SK-N-SH (cell line): ENCODE measurements around the gene CACNG4. TPM values are rescaled to one million over a fixed set of nuclear protein-coding genes. Genes with fewer than 3 reads are reported as not detected.

Experiments
- CTCF ChIA-PET: fragments of 300-600, 350-600 bp; formaldehyde crosslinking; extraction: SDS; loops from one replicate; lab custom pipeline; 2021; lab: Yijun Ruan, JAX
- POLR2A ChIA-PET: fragments of 350-600 bp; sonication (Branson Sonifier 250); formaldehyde crosslinking; extraction: SDS; loops from one replicate; lab custom pipeline; 2020; ENCODE audit warnings: antibody characterized with exemption, inconsistent platforms; lab: Yijun Ruan, JAX
- DNase-seq: peaks from one replicate; pipeline ENCODE4 v3.0.0; 2012
- H2AFZ ChIP-seq: fragments of 200-600 bp; sonication (generic); 2 replicates; pipeline ENCODE4 v1.8.1; 2016; ENCODE audit warnings: antibody characterized with exemption, mild to moderate bottlenecking, low read depth
- H3F3A ChIP-seq: fragments of 200-600 bp; sonication (generic); replicated peaks from 2 replicates; pipeline ENCODE3; 2016; ENCODE audit warnings: antibody characterized with exemption, mild to moderate bottlenecking; ENCODE audit not compliant: insufficient read depth
- H3K27ac ChIP-seq, 2 experiments: fragments of 200-500 bp in 1 of 2; fragments of 200-600 bp in 1 of 2; sonication (Bioruptor generic) in 1 of 2; sonication (generic), shearing (Covaris generic) in 1 of 2; 2 replicates each; pipeline versions ENCODE4 v1.5.1 to v1.6.1; 2014 to 2016; ENCODE audit warnings: low read depth in 2 of 2, inconsistent platforms in 1 of 2, low read length in 1 of 2, mild to moderate bottlenecking in 1 of 2, mixed read lengths in 1 of 2
- H3K27me3 ChIP-seq: fragments of 200-600 bp; sonication (generic), shearing (Covaris generic); 2 replicates; pipeline ENCODE4 v1.6.1; 2016; ENCODE audit warnings: mixed run types; ENCODE audit not compliant: insufficient read depth
- H3K36me3 ChIP-seq, 2 experiments: fragments of 200-500 bp in 1 of 2; fragments of 200-600 bp in 1 of 2; sonication (Bioruptor generic) in 1 of 2; sonication (generic) in 1 of 2; replicated peaks in 1 of 2; 2 replicates each; pipeline versions ENCODE3 to v1.5.1; 2014 to 2016; ENCODE audit warnings: low read length in 1 of 2, mild to moderate bottlenecking in 1 of 2; ENCODE audit not compliant: insufficient read depth in 2 of 2, control insufficient read depth in 1 of 2
- H3K4me1 ChIP-seq, 2 experiments: fragments of 200-500 bp in 1 of 2; fragments of 200-600 bp in 1 of 2; sonication (Bioruptor generic) in 1 of 2; sonication (generic), shearing (Covaris generic) in 1 of 2; 2 replicates each; pipeline versions ENCODE4 v1.5.1 to v1.6.1; 2014 to 2016; ENCODE audit warnings: low read depth in 1 of 2, low read length in 1 of 2, mixed run types in 1 of 2; ENCODE audit not compliant: insufficient read depth in 2 of 2, control insufficient read depth in 1 of 2
- H3K4me2 ChIP-seq: fragments of 200-600 bp; sonication (generic), shearing (Covaris generic); 2 replicates; pipeline ENCODE4 v1.6.1; 2017; ENCODE audit warnings: mixed run types
- H3K4me3 ChIP-seq, 2 experiments: fragments of 200-500 bp in 1 of 2; fragments of 200-600 bp in 1 of 2; sonication (Bioruptor generic) in 1 of 2; sonication (generic), shearing (Covaris generic) in 1 of 2; 2 replicates each; pipeline versions ENCODE4 v1.5.1 to v1.8.1; 2014 to 2016; ENCODE audit warnings: low read depth in 2 of 2, inconsistent platforms in 1 of 2, low read length in 1 of 2, mild to moderate bottlenecking in 1 of 2, mixed read lengths in 1 of 2, moderate library complexity in 1 of 2
- H3K79me2 ChIP-seq: fragments of 200-600 bp; sonication (generic); 2 replicates; pipeline ENCODE4 v1.8.1; 2017; ENCODE audit warnings: mild to moderate bottlenecking; ENCODE audit not compliant: insufficient read depth
- H3K9ac ChIP-seq: fragments of 200-600 bp; sonication (generic); 2 replicates; pipeline ENCODE4 v1.6.1; 2017; ENCODE audit warnings: mixed run types
- H3K9me2 ChIP-seq: fragments of 200-600 bp; sonication (generic); 2 replicates; pipeline ENCODE4 v1.6.1; 2017; ENCODE audit warnings: mixed run types
- H3K9me3 ChIP-seq: fragments of 200-600 bp; sonication (generic); 2 replicates; pipeline ENCODE4 v1.6.1; 2017; ENCODE audit warnings: mixed run types, mild to moderate bottlenecking, moderate library complexity
- H4K20me1 ChIP-seq: fragments of 200-600 bp; sonication (generic); 2 replicates; pipeline ENCODE4 v1.6.1; 2017; ENCODE audit warnings: mild to moderate bottlenecking, mixed run types; ENCODE audit not compliant: insufficient read depth
- CHD2 ChIP-seq: fragments of 150-350 bp; IDR thresholded peaks from 2 replicates; pipeline ENCODE4 v1.6.1; 2018; ENCODE audit warnings: low read length; ENCODE audit not compliant: partially characterized antibody
- ELF1 ChIP-seq: IDR thresholded peaks from 2 replicates; pipeline ENCODE4 v1.4.0; 2012
- EP300 ChIP-seq, 2 experiments: IDR thresholded peaks; 2 replicates each; pipeline versions ENCODE4 v1.4.0 to v1.6.1; 2012; ENCODE audit warnings: borderline replicate concordance in 1 of 2, low read depth in 1 of 2, low read length in 1 of 2
- GABPA ChIP-seq: IDR thresholded peaks from 2 replicates; pipeline ENCODE4 v1.4.0; 2012; ENCODE audit warnings: low read depth, mild to moderate bottlenecking
- GATA2 ChIP-seq: sonication (generic); formaldehyde crosslinking; IDR thresholded peaks from 2 replicates; pipeline ENCODE4 v1.5.0; 2020; ENCODE audit warnings: mild to moderate bottlenecking, missing genetic modification reagents
- MXI1 ChIP-seq: IDR thresholded peaks from 2 replicates; pipeline ENCODE4 v1.6.1; 2012; ENCODE audit warnings: mild to moderate bottlenecking, low read depth, low read length, improper control_type of control experiment
- NFIC ChIP-seq: IDR thresholded peaks from 2 replicates; pipeline ENCODE4 v1.4.0; 2012; ENCODE audit warnings: borderline replicate concordance
- NRF1 ChIP-seq: IDR thresholded peaks from 2 replicates; pipeline ENCODE4 v1.6.1; 2012; ENCODE audit warnings: low read depth, mild to moderate bottlenecking, low read length
- RAD21 ChIP-seq: IDR thresholded peaks from 2 replicates; pipeline ENCODE4 v1.6.1; 2012; ENCODE audit warnings: mild to moderate bottlenecking, low read length
- SMC3 ChIP-seq: IDR thresholded peaks from 2 replicates; pipeline ENCODE4 v1.6.1; 2012; ENCODE audit warnings: low read depth, low read length, improper control_type of control experiment
- TAF1 ChIP-seq: IDR thresholded peaks from 2 replicates; pipeline ENCODE4 v1.6.1; 2012; ENCODE audit warnings: low read depth, mild to moderate bottlenecking, low read length, moderate library complexity, borderline replicate concordance
- TEAD4 ChIP-seq: IDR thresholded peaks from 2 replicates; pipeline ENCODE4 v1.4.0; 2012; ENCODE audit warnings: mild to moderate bottlenecking, borderline replicate concordance; ENCODE audit not compliant: insufficient read depth
- WGBS: methylation state at CpG from one replicate; pipeline ENCODE4 v1.1.6; 2017; ENCODE audit warnings: low lambda C conversion rate; 5-methylcytosine and 5-hydroxymethylcytosine counted together
- polyA plus RNA-seq, 3 experiments: library from polyadenylated mRNA; depleted of rRNA; stranded (reverse); fragments of >200 nt; gene quantifications; 2 replicates each; pipeline ENCODE4 v1.2.3, GENCODE V29; 2012
- TF ChIP-seq, protein P1 (sequence below): IDR thresholded peaks from 2 replicates; pipeline ENCODE4 v1.4.0; 2012; ENCODE audit warnings: low read depth, borderline replicate concordance
- TF ChIP-seq, protein P2 (sequence below): IDR thresholded peaks from 2 replicates; pipeline ENCODE4 v1.4.0; 2012; ENCODE audit warnings: low read depth, borderline replicate concordance
- TF ChIP-seq, protein P3 (sequence below): fragments of 150-350 bp; IDR thresholded peaks from 2 replicates; pipeline ENCODE4 v1.6.1; 2016; ENCODE audit warnings: mild to moderate bottlenecking, low read depth, low read length
- TF ChIP-seq, protein P4 (sequence below): IDR thresholded peaks from 2 replicates; pipeline ENCODE4; 2012
- TF ChIP-seq, protein P5 (sequence below): fragments of 150-350 bp; IDR thresholded peaks from 2 replicates; pipeline ENCODE4 v1.6.1; 2017; ENCODE audit warnings: antibody characterized with exemption, low read length, low read depth, borderline replicate concordance

The CACNG4 gene
- polyA plus RNA-seq, 1 of the 3 experiments (the other 2 are of a cell fraction) = 13.2 TPM

DNA sequence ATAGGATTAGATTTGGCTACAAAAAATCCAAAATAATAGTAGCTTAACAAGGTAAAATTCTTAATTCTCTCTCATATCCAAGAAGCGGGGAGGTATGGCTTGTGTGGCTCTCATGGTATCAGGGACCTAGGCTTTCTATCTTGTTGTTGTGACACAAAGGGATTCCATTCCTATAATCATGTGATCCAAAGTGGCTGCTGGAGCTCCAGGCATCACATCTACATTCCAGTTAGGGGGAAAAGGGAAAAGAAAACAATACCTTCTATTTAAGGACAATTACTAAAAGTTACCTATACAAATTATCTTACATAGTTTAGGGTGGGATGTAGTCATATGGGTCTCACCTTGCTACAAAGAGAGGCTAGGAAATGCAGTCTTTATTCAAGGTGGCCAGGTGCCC lies 47.6 kb upstream of the CACNG4 start (continued):
- TF ChIP-seq, protein P1, sequence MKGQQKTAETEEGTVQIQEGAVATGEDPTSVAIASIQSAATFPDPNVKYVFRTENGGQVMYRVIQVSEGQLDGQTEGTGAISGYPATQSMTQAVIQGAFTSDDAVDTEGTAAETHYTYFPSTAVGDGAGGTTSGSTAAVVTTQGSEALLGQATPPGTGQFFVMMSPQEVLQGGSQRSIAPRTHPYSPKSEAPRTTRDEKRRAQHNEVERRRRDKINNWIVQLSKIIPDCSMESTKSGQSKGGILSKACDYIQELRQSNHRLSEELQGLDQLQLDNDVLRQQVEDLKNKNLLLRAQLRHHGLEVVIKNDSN = no peak
- TF ChIP-seq, protein P2, sequence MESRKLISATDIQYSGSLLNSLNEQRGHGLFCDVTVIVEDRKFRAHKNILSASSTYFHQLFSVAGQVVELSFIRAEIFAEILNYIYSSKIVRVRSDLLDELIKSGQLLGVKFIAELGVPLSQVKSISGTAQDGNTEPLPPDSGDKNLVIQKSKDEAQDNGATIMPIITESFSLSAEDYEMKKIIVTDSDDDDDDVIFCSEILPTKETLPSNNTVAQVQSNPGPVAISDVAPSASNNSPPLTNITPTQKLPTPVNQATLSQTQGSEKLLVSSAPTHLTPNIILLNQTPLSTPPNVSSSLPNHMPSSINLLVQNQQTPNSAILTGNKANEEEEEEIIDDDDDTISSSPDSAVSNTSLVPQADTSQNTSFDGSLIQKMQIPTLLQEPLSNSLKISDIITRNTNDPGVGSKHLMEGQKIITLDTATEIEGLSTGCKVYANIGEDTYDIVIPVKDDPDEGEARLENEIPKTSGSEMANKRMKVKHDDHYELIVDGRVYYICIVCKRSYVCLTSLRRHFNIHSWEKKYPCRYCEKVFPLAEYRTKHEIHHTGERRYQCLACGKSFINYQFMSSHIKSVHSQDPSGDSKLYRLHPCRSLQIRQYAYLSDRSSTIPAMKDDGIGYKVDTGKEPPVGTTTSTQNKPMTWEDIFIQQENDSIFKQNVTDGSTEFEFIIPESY = no peak

DNA sequence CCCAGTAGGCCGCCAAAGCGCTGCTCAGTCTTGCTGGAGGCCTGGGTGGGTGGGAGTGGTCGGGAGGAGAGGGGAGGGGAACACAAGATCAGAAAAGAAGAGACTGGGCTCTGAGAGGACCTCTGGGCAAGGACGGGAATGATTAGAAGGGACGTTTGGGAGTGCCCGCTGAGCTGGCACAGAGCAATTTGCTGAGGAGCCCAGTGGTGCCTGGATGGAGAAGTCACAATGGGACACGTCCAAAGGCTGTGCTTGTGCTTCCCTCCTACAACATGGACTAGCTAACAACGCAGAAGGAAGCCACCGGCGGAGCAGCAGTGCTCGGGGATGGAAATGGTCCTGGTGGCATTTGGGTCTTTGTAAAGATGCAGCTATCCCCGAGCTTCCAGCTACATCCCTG lies 45.6 kb upstream of the CACNG4 start:
- peaks cover 0 to 6% of the 10 kb centered on the region in 2 experiments; a peak in 1 of 4 replicates for H3K4me1 ChIP-seq
- no peak overlapping the region for H3K4me3 ChIP-seq
- no peak overlapping the region for H3K27ac ChIP-seq
- no peaks in the 10 kb centered on the region for H4K20me1 ChIP-seq
- DNase-seq = no peak
- H3K36me3 ChIP-seq = no peaks in the 10 kb centered on the region
- no peak overlapping the region for H3K9ac ChIP-seq
- 60% methylated on average over 8 of the region's 12 CpGs for WGBS
- no peaks in the 10 kb centered on the region for H3K9me3 ChIP-seq
- ChIA-PET CTCF (interaction anchor here (1.0 to 7.4 kb wide), 5 partner anchors 10 to 240 kb away, joined by 3 to 39 read pairs (median 13); no protein-coding TSS in a partner anchor), POLR2A (no interaction called here)
- TF ChIP-seq, protein P3, sequence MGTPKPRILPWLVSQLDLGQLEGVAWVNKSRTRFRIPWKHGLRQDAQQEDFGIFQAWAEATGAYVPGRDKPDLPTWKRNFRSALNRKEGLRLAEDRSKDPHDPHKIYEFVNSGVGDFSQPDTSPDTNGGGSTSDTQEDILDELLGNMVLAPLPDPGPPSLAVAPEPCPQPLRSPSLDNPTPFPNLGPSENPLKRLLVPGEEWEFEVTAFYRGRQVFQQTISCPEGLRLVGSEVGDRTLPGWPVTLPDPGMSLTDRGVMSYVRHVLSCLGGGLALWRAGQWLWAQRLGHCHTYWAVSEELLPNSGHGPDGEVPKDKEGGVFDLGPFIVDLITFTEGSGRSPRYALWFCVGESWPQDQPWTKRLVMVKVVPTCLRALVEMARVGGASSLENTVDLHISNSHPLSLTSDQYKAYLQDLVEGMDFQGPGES = no peak
- TF ChIP-seq GABPA (no peak), GATA2 (CRISPR knock-in tag) (no peak), TAF1 (no peak), NRF1 (no peak), NFIC (no peak), SMC3 (no peak), EP300 (IDR thresholded peaks at IDR 0.05; ENCODE audit: borderline replicate concordance in 1 of 2, low read depth in 1 of 2, low read length in 1 of 2) (no peak), CHD2 (no peak), RAD21 (no peak), TEAD4 (no peak), MXI1 (no peak), ELF1 (no peak)
- TF ChIP-seq, protein P1 = no peak
- TF ChIP-seq, protein P4, sequence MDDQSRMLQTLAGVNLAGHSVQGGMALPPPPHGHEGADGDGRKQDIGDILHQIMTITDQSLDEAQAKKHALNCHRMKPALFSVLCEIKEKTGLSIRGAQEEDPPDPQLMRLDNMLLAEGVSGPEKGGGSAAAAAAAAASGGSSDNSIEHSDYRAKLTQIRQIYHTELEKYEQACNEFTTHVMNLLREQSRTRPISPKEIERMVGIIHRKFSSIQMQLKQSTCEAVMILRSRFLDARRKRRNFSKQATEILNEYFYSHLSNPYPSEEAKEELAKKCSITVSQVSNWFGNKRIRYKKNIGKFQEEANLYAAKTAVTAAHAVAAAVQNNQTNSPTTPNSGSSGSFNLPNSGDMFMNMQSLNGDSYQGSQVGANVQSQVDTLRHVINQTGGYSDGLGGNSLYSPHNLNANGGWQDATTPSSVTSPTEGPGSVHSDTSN = no peak
- TF ChIP-seq, protein P2 = no peak
- TF ChIP-seq, protein P5, sequence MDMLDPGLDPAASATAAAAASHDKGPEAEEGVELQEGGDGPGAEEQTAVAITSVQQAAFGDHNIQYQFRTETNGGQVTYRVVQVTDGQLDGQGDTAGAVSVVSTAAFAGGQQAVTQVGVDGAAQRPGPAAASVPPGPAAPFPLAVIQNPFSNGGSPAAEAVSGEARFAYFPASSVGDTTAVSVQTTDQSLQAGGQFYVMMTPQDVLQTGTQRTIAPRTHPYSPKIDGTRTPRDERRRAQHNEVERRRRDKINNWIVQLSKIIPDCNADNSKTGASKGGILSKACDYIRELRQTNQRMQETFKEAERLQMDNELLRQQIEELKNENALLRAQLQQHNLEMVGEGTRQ = no peak
- no peak overlapping the region for H3K4me2 ChIP-seq
- H3K27me3 ChIP-seq = no peaks in the 10 kb centered on the region
- H3F3A ChIP-seq = no peaks in the 10 kb centered on the region
- no peak overlapping the region for H2AFZ ChIP-seq
- no peaks in the 10 kb centered on the region for H3K9me2 ChIP-seq
- no peaks in the 10 kb centered on the region for H3K79me2 ChIP-seq
